Gastrocnemius medialis (tissue), 4 donors: ENCODE measurements around the gene PEAK3.

ENCODE experiments used
- POLR2A ChIP-seq, 2 donors: fragments of 450-650 bp; IDR thresholded peaks; one replicate each; pipeline ENCODE4 v1.6.1; 2017; ENCODE audit warnings: antibody characterized with exemption in 2 of 2, mild to moderate bottlenecking in 2 of 2, moderate library complexity in 2 of 2
- TF ChIP-seq, protein P1 (sequence below), 5 experiments: fragments of 450-650 bp in 3 of 5; fragments of 200-600 bp in 2 of 5; sonication (generic) in 2 of 5; IDR thresholded peaks in 4 of 5; conservative IDR thresholded peaks in 1 of 5; 1 replicate in 4 of 5; 2 replicates in 1 of 5; pipeline ENCODE4 v1.5.1; 2016 to 2019; ENCODE audit warnings: antibody characterized with exemption in 5 of 5, mild to moderate bottlenecking in 3 of 5, moderate library complexity in 3 of 5

- TF ChIP-seq, protein P1, sequence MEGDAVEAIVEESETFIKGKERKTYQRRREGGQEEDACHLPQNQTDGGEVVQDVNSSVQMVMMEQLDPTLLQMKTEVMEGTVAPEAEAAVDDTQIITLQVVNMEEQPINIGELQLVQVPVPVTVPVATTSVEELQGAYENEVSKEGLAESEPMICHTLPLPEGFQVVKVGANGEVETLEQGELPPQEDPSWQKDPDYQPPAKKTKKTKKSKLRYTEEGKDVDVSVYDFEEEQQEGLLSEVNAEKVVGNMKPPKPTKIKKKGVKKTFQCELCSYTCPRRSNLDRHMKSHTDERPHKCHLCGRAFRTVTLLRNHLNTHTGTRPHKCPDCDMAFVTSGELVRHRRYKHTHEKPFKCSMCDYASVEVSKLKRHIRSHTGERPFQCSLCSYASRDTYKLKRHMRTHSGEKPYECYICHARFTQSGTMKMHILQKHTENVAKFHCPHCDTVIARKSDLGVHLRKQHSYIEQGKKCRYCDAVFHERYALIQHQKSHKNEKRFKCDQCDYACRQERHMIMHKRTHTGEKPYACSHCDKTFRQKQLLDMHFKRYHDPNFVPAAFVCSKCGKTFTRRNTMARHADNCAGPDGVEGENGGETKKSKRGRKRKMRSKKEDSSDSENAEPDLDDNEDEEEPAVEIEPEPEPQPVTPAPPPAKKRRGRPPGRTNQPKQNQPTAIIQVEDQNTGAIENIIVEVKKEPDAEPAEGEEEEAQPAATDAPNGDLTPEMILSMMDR (IDR thresholded peaks at IDR 0.05 in 4 of 5, conservative IDR thresholded peaks at IDR 0.05 in 1 of 5): no peak
- no peak for TF ChIP-seq POLR2A (IDR thresholded peaks at IDR 0.05)
These were observed 36.9 kb upstream of the PEAK3 start for GRCh38 chr19:2318923-2319322.
